Measurements from ENCODE around the gene RAB9A. TPM values are rescaled to one million over a fixed set of nuclear protein-coding genes. Genes with fewer than 3 reads are reported as not detected.

The RAB9A gene
- total RNA-seq, 1 donor from 2014 or later = 17.6 TPM

DNA sequence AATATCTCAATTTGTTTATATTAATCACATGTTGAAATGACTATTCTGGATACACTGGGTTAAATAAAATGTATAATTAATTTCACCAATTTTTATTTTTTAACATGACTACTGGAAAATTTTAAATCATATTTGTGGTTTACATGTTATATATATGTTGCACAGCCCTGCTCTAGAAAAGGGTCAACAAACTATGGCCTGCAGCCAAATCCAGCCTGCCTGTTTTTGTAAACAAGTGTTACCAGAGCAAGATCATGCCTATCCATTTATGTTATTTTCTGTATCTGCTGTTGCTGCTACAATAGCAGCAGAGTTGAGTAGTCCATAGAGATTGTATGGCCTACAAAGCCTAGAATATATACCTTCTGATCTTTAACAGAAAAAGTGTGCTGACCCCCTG lies 34.8 kb upstream of the RAB9A start:
- H3K36me3 Mint-ChIP-seq (ENCODE audit: insufficient read depth) = peaks cover 2% of the 10 kb centered on the region
- H3K27ac Mint-ChIP-seq = no peak overlapping the region
- peaks cover 5% of the 10 kb centered on the region for H3K4me1 Mint-ChIP-seq (ENCODE audit: low read depth)
- DNase-seq (ENCODE audit: low spot score, unreplicated experiment) = no peak
- peak overlapping the region; percentile 82 for H3K4me3 Mint-ChIP-seq (ENCODE audit: low read depth)
- no peaks in the 10 kb centered on the region for H3K27me3 Mint-ChIP-seq
- TF ChIP-seq, protein P1, sequence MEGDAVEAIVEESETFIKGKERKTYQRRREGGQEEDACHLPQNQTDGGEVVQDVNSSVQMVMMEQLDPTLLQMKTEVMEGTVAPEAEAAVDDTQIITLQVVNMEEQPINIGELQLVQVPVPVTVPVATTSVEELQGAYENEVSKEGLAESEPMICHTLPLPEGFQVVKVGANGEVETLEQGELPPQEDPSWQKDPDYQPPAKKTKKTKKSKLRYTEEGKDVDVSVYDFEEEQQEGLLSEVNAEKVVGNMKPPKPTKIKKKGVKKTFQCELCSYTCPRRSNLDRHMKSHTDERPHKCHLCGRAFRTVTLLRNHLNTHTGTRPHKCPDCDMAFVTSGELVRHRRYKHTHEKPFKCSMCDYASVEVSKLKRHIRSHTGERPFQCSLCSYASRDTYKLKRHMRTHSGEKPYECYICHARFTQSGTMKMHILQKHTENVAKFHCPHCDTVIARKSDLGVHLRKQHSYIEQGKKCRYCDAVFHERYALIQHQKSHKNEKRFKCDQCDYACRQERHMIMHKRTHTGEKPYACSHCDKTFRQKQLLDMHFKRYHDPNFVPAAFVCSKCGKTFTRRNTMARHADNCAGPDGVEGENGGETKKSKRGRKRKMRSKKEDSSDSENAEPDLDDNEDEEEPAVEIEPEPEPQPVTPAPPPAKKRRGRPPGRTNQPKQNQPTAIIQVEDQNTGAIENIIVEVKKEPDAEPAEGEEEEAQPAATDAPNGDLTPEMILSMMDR (IDR thresholded peaks at IDR 0.05; ENCODE audit: unreplicated experiment) = no peak
- H3K9me3 Mint-ChIP-seq (ENCODE audit: low read depth) = peaks cover 17% of the 10 kb centered on the region

DNA sequence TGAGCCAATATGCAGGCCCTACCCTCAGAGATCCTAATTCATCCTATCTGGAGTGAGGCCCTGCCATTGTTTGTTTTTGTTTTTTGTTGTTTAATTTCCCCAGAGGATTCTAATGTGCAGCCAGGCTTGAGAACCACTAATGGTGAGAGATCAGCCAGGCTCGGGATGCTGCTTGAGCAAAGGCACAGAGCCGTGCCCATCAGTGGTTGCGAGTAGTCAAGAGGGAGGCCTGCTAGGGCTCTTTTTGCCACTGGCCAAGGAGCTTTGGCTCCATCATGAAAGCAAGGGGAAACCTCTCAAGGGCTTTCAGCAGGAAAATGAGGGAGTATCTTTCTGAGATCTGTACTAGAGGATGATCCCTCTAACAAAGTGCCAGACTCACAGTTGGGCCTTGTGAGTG lies 33.3 kb upstream of the RAB9A start:
- Mint-ChIP-seq H3K27ac (no peak overlapping the region), H3K4me1 (ENCODE audit: low read depth) (peaks cover 6% of the 10 kb centered on the region), H3K9me3 (ENCODE audit: low read depth) (peaks cover 21% of the 10 kb centered on the region), H3K36me3 (ENCODE audit: insufficient read depth) (peaks cover 6% of the 10 kb centered on the region), H3K27me3 (no peaks in the 10 kb centered on the region), H3K4me3 (ENCODE audit: low read depth) (no peak overlapping the region)
- no peak for DNase-seq (ENCODE audit: low spot score, unreplicated experiment)
- TF ChIP-seq, protein P1 (IDR thresholded peaks at IDR 0.05; ENCODE audit: unreplicated experiment) = no peak

DNA sequence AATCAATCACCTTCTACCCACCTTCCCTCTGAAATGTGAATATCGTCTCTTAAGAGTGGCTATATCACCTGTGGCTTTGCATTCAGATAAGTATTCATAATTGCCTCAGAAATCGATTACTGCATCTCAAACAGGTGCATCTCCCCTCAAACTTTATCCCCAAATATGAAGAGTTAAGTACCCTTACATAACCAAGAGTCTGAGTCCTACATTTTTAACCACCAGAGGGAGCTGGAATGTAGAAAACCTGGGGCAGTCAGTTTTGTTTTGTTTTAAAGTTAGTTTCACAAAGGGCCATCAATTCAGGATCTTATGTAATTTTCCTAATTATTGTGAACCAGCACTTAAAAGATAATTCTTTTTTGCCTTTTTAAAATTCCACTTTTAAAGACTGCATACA lies 30.3 kb upstream of the RAB9A start:
- DNase-seq (ENCODE audit: low spot score, unreplicated experiment) = no peak
- Mint-ChIP-seq H3K27ac (peak overlapping the region; percentile 69), H3K36me3 (ENCODE audit: insufficient read depth) (peaks cover 6% of the 10 kb centered on the region)

DNA sequence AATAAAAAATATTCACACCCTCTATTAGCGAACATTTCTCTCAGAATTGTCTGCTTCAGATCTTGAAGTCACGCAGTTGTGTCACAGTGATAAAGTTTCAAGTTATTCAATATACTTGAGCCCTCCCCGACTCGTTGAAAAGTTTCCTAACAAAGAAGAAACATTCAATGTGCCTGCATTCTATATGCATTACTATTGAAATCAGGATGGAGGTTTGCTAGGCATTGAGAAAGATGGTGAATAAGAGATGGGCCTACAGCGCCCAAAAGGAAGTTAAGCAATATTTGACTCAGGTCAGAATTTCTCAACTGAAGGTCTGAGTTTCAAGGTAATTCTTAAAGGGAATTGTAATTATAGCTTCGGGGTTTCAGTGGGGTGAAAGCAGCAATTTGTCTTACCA lies 29.9 kb upstream of the RAB9A start:
- Mint-ChIP-seq H3K4me1 (ENCODE audit: low read depth) (peaks cover 4% of the 10 kb centered on the region), H3K9me3 (ENCODE audit: low read depth) (peaks cover 15% of the 10 kb centered on the region), H3K4me3 (ENCODE audit: low read depth) (no peak overlapping the region), H3K27ac (peak overlapping the region; percentile 69), H3K36me3 (ENCODE audit: insufficient read depth) (peaks cover 6% of the 10 kb centered on the region), H3K27me3 (no peaks in the 10 kb centered on the region)
- DNase-seq (ENCODE audit: low spot score, unreplicated experiment) = no peak
- TF ChIP-seq, protein P1 (IDR thresholded peaks at IDR 0.05; ENCODE audit: unreplicated experiment) = no peak

More for the DNA sequence above, 30.3 kb upstream of the RAB9A start:
- Mint-ChIP-seq H3K27me3 (no peaks in the 10 kb centered on the region), H3K4me3 (ENCODE audit: low read depth) (no peak overlapping the region), H3K9me3 (ENCODE audit: low read depth) (peaks cover 14% of the 10 kb centered on the region), H3K4me1 (ENCODE audit: low read depth) (peaks cover 4% of the 10 kb centered on the region)
- TF ChIP-seq, protein P1 (IDR thresholded peaks at IDR 0.05; ENCODE audit: unreplicated experiment) = peak; percentile 65

DNA sequence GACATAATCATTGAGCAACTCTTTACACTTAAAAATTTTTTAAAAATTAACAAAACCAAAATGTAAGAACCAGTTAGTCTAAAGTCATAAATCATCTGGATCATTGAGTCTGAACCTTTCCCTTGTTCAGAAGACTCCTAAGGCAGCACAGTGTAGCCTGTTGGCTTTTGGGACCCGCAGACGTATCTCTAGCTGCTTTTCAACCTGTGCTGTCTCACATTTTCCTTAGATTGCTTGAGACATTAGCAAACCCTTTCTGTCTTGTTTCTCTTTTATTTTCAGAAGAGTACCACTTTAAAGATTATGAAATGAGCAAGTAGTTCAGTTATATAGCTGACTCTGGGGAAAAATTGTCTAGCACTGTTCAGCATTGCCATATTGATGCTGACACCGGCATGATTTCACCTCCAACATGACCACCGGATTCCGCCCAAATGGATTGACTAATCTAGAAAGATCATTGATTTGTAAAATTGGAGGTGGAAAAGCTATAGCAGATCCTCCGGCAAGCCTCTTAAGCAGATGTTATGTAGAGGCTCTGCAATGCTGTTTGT lies 27.1 kb upstream of the RAB9A start:
- Mint-ChIP-seq H3K9me3 (ENCODE audit: low read depth) (peaks cover 12% of the 10 kb centered on the region), H3K4me1 (ENCODE audit: low read depth) (peaks cover 5% of the 10 kb centered on the region), H3K27ac (no peak overlapping the region)

More for the DNA sequence above, 27.1 kb upstream of the RAB9A start:
- H3K27me3 Mint-ChIP-seq = no peaks in the 10 kb centered on the region
- H3K4me3 Mint-ChIP-seq (ENCODE audit: low read depth) = no peak overlapping the region
- no peak for DNase-seq (ENCODE audit: low spot score, unreplicated experiment)
- peaks cover 6% of the 10 kb centered on the region for H3K36me3 Mint-ChIP-seq (ENCODE audit: insufficient read depth)
- TF ChIP-seq, protein P1 (IDR thresholded peaks at IDR 0.05; ENCODE audit: unreplicated experiment) = no peak
